H9 (cell line): Measurements from ENCODE around the gene PDZD2. TPM values are rescaled to one million over a fixed set of nuclear protein-coding genes. Genes with fewer than 3 reads are reported as not detected.

Experiments
- DNase-seq: peaks from one replicate; pipeline ENCODE4 v3.0.0-alpha.2; 2017
- H2AFZ ChIP-seq: one replicate; pipeline ENCODE4 v1.6.1; 2013; ENCODE audit warnings: mild to moderate bottlenecking, low read length, control low read depth, moderate library complexity
- H2AK5ac ChIP-seq: 2 replicates; pipeline ENCODE4 v1.6.1; 2013; ENCODE audit warnings: low read length, control low read depth, mixed read lengths; ENCODE audit not compliant: insufficient read length
- H2BK120ac ChIP-seq: one replicate; pipeline ENCODE4 v1.6.1; 2013; ENCODE audit warnings: low read depth, mild to moderate bottlenecking, low read length, control low read depth, inconsistent platforms; ENCODE audit not compliant: poor library complexity, severe bottlenecking
- H2BK12ac ChIP-seq: 2 replicates; pipeline ENCODE4 v1.6.1; 2013; ENCODE audit warnings: low read length, control low read depth, mixed read lengths, low read depth; ENCODE audit not compliant: insufficient read length
- H2BK15ac ChIP-seq: 2 replicates; pipeline ENCODE4 v1.6.1; 2013; ENCODE audit warnings: low read depth, low read length, control low read depth
- H2BK20ac ChIP-seq: one replicate; pipeline ENCODE4 v1.6.1; 2013; ENCODE audit warnings: low read depth, mild to moderate bottlenecking, low read length, control low read depth, inconsistent platforms; ENCODE audit not compliant: poor library complexity, severe bottlenecking
- H2BK5ac ChIP-seq: 2 replicates; pipeline ENCODE4 v1.6.1; 2013; ENCODE audit warnings: low read length, control low read depth, mixed read lengths; ENCODE audit not compliant: insufficient read length
- H3K14ac ChIP-seq: 2 replicates; pipeline ENCODE4 v1.6.1; 2013; ENCODE audit warnings: low read length, control low read depth; ENCODE audit not compliant: insufficient read depth
- H3K18ac ChIP-seq: 2 replicates; pipeline ENCODE4 v1.6.1; 2013; ENCODE audit warnings: low read depth, mild to moderate bottlenecking, mixed read lengths, low read length, control low read depth; ENCODE audit not compliant: insufficient read length
- H3K23ac ChIP-seq: 2 replicates; pipeline ENCODE4 v1.6.1; 2013; ENCODE audit warnings: low read length, control low read depth, mixed read lengths, low read depth; ENCODE audit not compliant: insufficient read length
- H3K23me2 ChIP-seq: 2 replicates; pipeline ENCODE4 v1.6.1; 2013; ENCODE audit warnings: low read depth, mild to moderate bottlenecking, mixed read lengths, low read length, control low read depth; ENCODE audit not compliant: insufficient read length, poor library complexity, severe bottlenecking
- H3K27ac ChIP-seq: 2 replicates; pipeline ENCODE4 v1.5.1; 2013; ENCODE audit warnings: low read length, control low read depth, mixed read lengths, low read depth; ENCODE audit not compliant: insufficient read length
- H3K27me3 ChIP-seq: 2 replicates; pipeline ENCODE4 v1.6.1; 2013; ENCODE audit warnings: low read length, control low read depth, inconsistent platforms; ENCODE audit not compliant: insufficient read depth
- H3K4ac ChIP-seq: 2 replicates; pipeline ENCODE4 v1.6.1; 2013; ENCODE audit warnings: low read depth, mild to moderate bottlenecking, control low read depth, inconsistent platforms, low read length, moderate library complexity
- H3K4me1 ChIP-seq: 2 replicates; pipeline ENCODE4 v1.6.1; 2013; ENCODE audit warnings: low read length, control low read depth, inconsistent platforms; ENCODE audit not compliant: insufficient read depth
- H3K4me2 ChIP-seq: 2 replicates; pipeline ENCODE4 v1.6.1; 2013; ENCODE audit warnings: low read length, control low read depth, mixed read lengths; ENCODE audit not compliant: insufficient read length, insufficient read depth
- H3K56ac ChIP-seq: 2 replicates; pipeline ENCODE4 v1.6.1; 2013; ENCODE audit warnings: low read depth, mild to moderate bottlenecking, mixed read lengths, low read length, control low read depth; ENCODE audit not compliant: insufficient read length
- H3K79me1 ChIP-seq: 2 replicates; pipeline ENCODE4 v1.6.1; 2013; ENCODE audit warnings: low read depth, mild to moderate bottlenecking, moderate library complexity, low read length, control low read depth, inconsistent platforms; ENCODE audit not compliant: insufficient read depth, poor library complexity, severe bottlenecking
- H3K79me2 ChIP-seq: 2 replicates; pipeline ENCODE4 v1.6.1; 2013; ENCODE audit warnings: low read length, control low read depth, inconsistent platforms; ENCODE audit not compliant: insufficient read depth
- H3K9ac ChIP-seq: 2 replicates; pipeline ENCODE4 v1.6.1; 2013; ENCODE audit warnings: low read length, control low read depth, mixed read lengths; ENCODE audit not compliant: insufficient read length; ENCODE audit errors: extremely low read depth
- H3K9me3 ChIP-seq: one replicate; pipeline ENCODE4 v1.6.1; 2013; ENCODE audit warnings: low read depth, low read length, inconsistent platforms; ENCODE audit not compliant: control insufficient read depth
- H3T11ph ChIP-seq: one replicate; pipeline ENCODE4 v1.6.1; 2013; ENCODE audit warnings: mild to moderate bottlenecking, low read length, control low read depth, inconsistent platforms
- H4K20me1 ChIP-seq: one replicate; pipeline ENCODE4 v1.6.1; 2013; ENCODE audit not compliant: control insufficient read depth, insufficient read length, insufficient read depth
- H4K5ac ChIP-seq: 2 replicates; pipeline ENCODE4 v1.6.1; 2013; ENCODE audit warnings: low read depth, mild to moderate bottlenecking, mixed read lengths, low read length, control low read depth; ENCODE audit not compliant: insufficient read length
- H4K8ac ChIP-seq: replicated peaks from 2 replicates; pipeline ENCODE4 v1.6.1; 2013; ENCODE audit warnings: low read length, control low read depth, mixed read lengths, low read depth; ENCODE audit not compliant: insufficient read length
- H4K91ac ChIP-seq: 2 replicates; pipeline ENCODE4 v1.6.1; 2013; ENCODE audit warnings: low read depth, mild to moderate bottlenecking, moderate library complexity, mixed read lengths, low read length, control low read depth; ENCODE audit not compliant: insufficient read length
- H3K27ac Mint-ChIP-seq, 3 experiments: 2 replicates in 2 of 3; 3 replicates in 1 of 3; pipeline ENCODE4 v1.8.0; 2020 to 2021; ENCODE audit warnings: mixed read lengths in 3 of 3, mild to moderate bottlenecking in 1 of 3, moderate library complexity in 1 of 3
- H3K27me3 Mint-ChIP-seq: 2 replicates; pipeline ENCODE4 v1.8.0; 2021; ENCODE audit warnings: low read depth, mild to moderate bottlenecking, moderate library complexity, mixed read lengths
- H3K36me3 Mint-ChIP-seq, 3 experiments: 2 replicates in 2 of 3; 3 replicates in 1 of 3; pipeline ENCODE4 v1.8.0; 2020 to 2021; ENCODE audit warnings: low read depth in 3 of 3, mixed read lengths in 3 of 3; ENCODE audit not compliant: insufficient read depth in 1 of 3
- H3K4me1 Mint-ChIP-seq, 2 experiments: 2 replicates each; pipeline ENCODE4 v1.8.0; 2020; ENCODE audit warnings: mixed read lengths in 2 of 2
- H3K4me3 Mint-ChIP-seq, 2 experiments: 2 replicates in 1 of 2; 3 replicates in 1 of 2; pipeline ENCODE4 v1.8.0; 2020 to 2021; ENCODE audit warnings: mild to moderate bottlenecking in 2 of 2, mixed read lengths in 2 of 2, moderate library complexity in 1 of 2
- H3K9me3 Mint-ChIP-seq, 2 experiments: 2 replicates in 1 of 2; 3 replicates in 1 of 2; pipeline ENCODE4 v1.8.0; 2020; ENCODE audit warnings: mild to moderate bottlenecking in 2 of 2, mixed read lengths in 2 of 2, moderate library complexity in 1 of 2
- CTCF ChIP-seq: fragments of 200-600 bp; sonication (generic); conservative IDR thresholded peaks from 3 replicates; pipeline ENCODE4 v1.8.0; 2021; ENCODE audit warnings: antibody characterized with exemption, mild to moderate bottlenecking
- WGBS: extraction: QIAGEN DNeasy Blood & Tissue Kit; methylation state at CpG from one replicate; pipeline ENCODE4 v1.1.7; 2013; ENCODE audit warnings: missing lambda C conversion rate, low lambda C conversion rate, mixed read lengths; ENCODE audit not compliant: insufficient read length; ENCODE audit errors: extremely low coverage; 5-methylcytosine and 5-hydroxymethylcytosine counted together
- total RNA-seq: library from RNA; stranded (reverse); gene quantifications from 2 replicates; pipeline ENCODE4 v1.2.1, GENCODE V29; 2021

PDZD2 gene
- total RNA-seq, 1 experiment from 2014 or later = 9.9 TPM

- no peak overlapping the region for H4K5ac ChIP-seq
- no peaks in the 10 kb centered on the region for H3K9me3 ChIP-seq
- no peak overlapping the region for H2BK12ac ChIP-seq
- no peak overlapping the region for H2BK120ac ChIP-seq
- no peak overlapping the region for H3K23ac ChIP-seq
- Mint-ChIP-seq H3K4me1 (peaks cover 10 to 20% of the 10 kb centered on the region in 2 experiments), H3K4me3 (no peak overlapping the region), H3K27me3 (no peaks in the 10 kb centered on the region), H3K27ac (no peak overlapping the region), H3K9me3 (no peaks in the 10 kb centered on the region), H3K36me3 (no peaks in the 10 kb centered on the region)
- H3K4ac ChIP-seq = no peak overlapping the region
- no peaks in the 10 kb centered on the region; the same call in 1 of the 2 replicates for H3K4me1 ChIP-seq
- H3K9ac ChIP-seq = no peak overlapping the region
- H2BK5ac ChIP-seq = no peak overlapping the region
- no CpG with 5 or more reads among the region's 4 CpGs for WGBS
- no peak overlapping the region for H2BK15ac ChIP-seq
- DNase-seq = no peak
- no peaks in the 10 kb centered on the region for H3K79me1 ChIP-seq
- no peaks in the 10 kb centered on the region for H3K23me2 ChIP-seq
- no peak overlapping the region for H4K91ac ChIP-seq
- H3K79me2 ChIP-seq = no peaks in the 10 kb centered on the region
- no peak overlapping the region for H3K4me2 ChIP-seq
- H4K8ac ChIP-seq = no peak overlapping the region
- no peak overlapping the region for H3K18ac ChIP-seq
- no peak overlapping the region for H3K14ac ChIP-seq
- no peaks in the 10 kb centered on the region for H3K27me3 ChIP-seq
- H3K56ac ChIP-seq = no peak overlapping the region
- no peak overlapping the region for H3T11ph ChIP-seq
- TF ChIP-seq CTCF = no peak
- no peak overlapping the region for H3K27ac ChIP-seq
- no peaks in the 10 kb centered on the region for H4K20me1 ChIP-seq
- H2AK5ac ChIP-seq = no peak overlapping the region
- H2AFZ ChIP-seq = no peak overlapping the region
- H2BK20ac ChIP-seq = no peak overlapping the region
These were observed 81.9 kb downstream of the PDZD2 start for GRCh38 chr5:31720811-31721345.
